ENCODE results near the gene EFCAB6.

EFCAB6 gene

GRCh38 chr22:43828998-43829782 lies 17.1 kb upstream of the EFCAB6 start:
- TF ChIP-seq CTCF (IDR thresholded peaks at IDR 0.05; ENCODE audit: insufficient read depth, missing control alignments) = no peak
- FAIRE-seq (no peak), DNase-seq (ENCODE audit: insufficient read length, low spot score) (no peak)

GRCh38 chr22:43828725-43828997 lies 16.6 kb upstream of the EFCAB6 start:
- TF ChIP-seq CTCF (IDR thresholded peaks at IDR 0.05; ENCODE audit: insufficient read depth, missing control alignments) = no peak
- no peak for FAIRE-seq
- no peak for DNase-seq (ENCODE audit: insufficient read length, low spot score)

- FAIRE-seq (no peak), DNase-seq (ENCODE audit: insufficient read length, low spot score) (no peak)
- no peak for TF ChIP-seq CTCF (IDR thresholded peaks at IDR 0.05; ENCODE audit: insufficient read depth, missing control alignments)
Measured at GRCh38 chr22:43827926-43828724, 16.0 kb upstream of the EFCAB6 start.

GRCh38 chr22:43827003-43827735 lies 15.1 kb upstream of the EFCAB6 start:
- FAIRE-seq (no peak), DNase-seq (ENCODE audit: insufficient read length, low spot score) (no peak)
- TF ChIP-seq CTCF (IDR thresholded peaks at IDR 0.05; ENCODE audit: insufficient read depth, missing control alignments) = no peak

GRCh38 chr22:43826142-43827002 lies 14.3 kb upstream of the EFCAB6 start:
- no peak for TF ChIP-seq CTCF (IDR thresholded peaks at IDR 0.05; ENCODE audit: insufficient read depth, missing control alignments)
- FAIRE-seq (no peak), DNase-seq (ENCODE audit: insufficient read length, low spot score) (no peak)

GRCh38 chr22:43825651-43826050 lies 13.5 kb upstream of the EFCAB6 start:
- no peak for TF ChIP-seq CTCF (IDR thresholded peaks at IDR 0.05; ENCODE audit: insufficient read depth, missing control alignments)
- no peak for FAIRE-seq
- no peak for DNase-seq (ENCODE audit: insufficient read length, low spot score)
